Choroid plexus epithelial cell (primary cell): Measurements from ENCODE around the gene BRD4.

ENCODE experiments used
- DNase-seq: peaks from one replicate; pipeline ENCODE4 v3.0.0-alpha.2; 2010; ENCODE audit warnings: low read depth
- H3K4me3 ChIP-seq: 2 replicates; pipeline ENCODE4 v1.5.1; 2011; ENCODE audit warnings: low read depth, mild to moderate bottlenecking, control low read depth, low read length, moderate library complexity
- TF ChIP-seq, protein P1 (sequence below): conservative IDR thresholded peaks from 2 replicates; pipeline ENCODE4 v1.5.1; 2011; ENCODE audit warnings: low read depth, mild to moderate bottlenecking, control low read depth, inconsistent platforms, low read length, moderate library complexity

Gene BRD4

DNA sequence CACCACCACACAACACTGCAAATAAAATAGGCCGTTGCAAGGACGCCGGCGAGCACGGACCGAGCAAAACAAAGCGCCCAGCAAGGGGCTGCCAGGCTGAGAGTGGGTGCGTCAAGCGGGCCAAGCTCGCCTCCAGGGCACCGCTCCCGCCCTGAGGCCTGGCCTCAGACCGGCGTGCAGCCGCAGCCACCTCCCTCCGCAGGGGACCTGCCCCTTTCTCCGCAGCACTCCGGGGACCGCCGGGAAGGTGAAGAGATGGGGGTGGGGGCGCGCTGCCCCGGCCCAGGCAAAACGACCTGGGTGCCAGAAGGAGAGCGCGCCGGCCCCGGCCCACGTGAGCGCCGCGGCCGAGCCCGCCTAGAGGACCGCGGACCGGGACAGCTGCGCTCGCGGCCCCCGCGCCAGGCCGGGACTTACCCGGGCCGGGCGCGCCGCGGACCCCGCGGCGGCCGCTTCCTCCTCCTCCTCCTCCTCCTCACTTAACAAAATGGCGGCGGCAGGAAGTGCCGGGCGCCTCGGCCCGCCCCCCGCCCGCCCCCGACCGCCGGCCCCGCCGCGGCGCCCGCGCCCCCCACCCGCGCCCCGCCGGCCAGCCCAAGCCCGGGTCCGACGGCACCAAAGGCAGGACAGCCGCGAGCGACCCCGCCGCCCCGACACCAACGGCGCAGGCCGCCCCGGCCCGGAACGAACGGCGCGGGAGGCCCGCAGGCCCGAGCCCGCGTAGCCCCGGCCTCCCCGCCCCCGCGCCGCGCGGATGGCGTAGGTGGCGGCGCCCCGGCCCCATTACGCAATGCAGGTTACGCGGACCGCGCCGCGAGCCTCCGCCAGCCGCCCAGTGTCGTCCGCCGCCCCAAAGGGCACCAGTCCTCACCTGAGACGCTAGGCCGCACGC, 674 bp downstream of the BRD4 start:
- TF ChIP-seq, protein P1, sequence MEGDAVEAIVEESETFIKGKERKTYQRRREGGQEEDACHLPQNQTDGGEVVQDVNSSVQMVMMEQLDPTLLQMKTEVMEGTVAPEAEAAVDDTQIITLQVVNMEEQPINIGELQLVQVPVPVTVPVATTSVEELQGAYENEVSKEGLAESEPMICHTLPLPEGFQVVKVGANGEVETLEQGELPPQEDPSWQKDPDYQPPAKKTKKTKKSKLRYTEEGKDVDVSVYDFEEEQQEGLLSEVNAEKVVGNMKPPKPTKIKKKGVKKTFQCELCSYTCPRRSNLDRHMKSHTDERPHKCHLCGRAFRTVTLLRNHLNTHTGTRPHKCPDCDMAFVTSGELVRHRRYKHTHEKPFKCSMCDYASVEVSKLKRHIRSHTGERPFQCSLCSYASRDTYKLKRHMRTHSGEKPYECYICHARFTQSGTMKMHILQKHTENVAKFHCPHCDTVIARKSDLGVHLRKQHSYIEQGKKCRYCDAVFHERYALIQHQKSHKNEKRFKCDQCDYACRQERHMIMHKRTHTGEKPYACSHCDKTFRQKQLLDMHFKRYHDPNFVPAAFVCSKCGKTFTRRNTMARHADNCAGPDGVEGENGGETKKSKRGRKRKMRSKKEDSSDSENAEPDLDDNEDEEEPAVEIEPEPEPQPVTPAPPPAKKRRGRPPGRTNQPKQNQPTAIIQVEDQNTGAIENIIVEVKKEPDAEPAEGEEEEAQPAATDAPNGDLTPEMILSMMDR = no peak
- H3K4me3 ChIP-seq = peak overlapping the region; percentile 97
- DNase-seq = peak; percentile 39

DNA sequence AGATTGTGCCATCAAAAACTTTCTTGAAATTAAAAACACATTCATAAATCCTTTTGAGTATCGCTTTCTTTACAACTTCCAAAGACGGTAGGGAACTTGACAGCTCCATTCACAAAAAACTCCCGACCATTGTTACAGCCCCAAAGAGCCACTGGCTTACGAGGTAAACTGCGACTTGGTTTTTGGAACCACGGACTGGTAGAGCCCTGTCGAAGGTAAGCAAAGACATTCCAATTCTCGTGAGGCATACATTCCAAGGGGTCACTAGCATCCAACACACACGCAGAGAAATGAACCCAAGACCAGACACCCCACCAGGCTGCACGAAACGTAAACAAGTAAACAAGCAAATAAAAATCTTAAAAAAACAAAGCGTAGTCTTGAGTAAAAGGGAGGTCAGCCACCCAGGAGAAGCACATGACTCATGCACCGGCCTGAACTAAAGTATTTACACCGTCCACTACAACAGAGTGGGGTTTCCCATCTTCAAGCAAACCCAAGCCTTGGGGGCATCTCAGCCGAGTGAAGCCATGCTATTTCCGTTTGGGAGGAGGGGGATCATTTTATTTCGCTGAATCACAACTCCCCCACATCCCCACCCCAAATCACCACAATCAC, 1.4 kb downstream of the BRD4 start:
- peak; percentile 85 for DNase-seq
- H3K4me3 ChIP-seq = peak overlapping the region; percentile 97

DNA sequence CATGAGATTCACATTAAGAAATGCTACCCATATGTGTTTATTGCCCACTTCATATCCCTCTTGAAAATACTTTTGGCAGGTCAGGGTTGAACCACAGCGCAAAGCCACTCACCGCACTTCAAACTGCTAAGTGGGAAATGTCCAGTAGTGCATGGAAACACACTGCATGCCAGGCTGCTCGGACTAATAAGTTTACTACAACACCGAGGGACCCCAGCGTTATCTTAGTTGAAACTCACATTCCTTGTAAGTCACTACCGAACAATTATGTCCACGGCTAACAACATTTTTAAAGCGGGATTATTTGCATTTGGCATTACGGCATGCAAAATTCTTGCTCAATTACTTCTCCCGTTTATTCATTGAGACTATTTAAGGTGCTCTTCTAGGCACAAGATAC, 4.0 kb downstream of the BRD4 start:
- DNase-seq = no peak
- TF ChIP-seq, protein P1 = no peak
- H3K4me3 ChIP-seq = no peak overlapping the region

More for the DNA sequence above, 1.4 kb downstream of the BRD4 start:
- TF ChIP-seq, protein P1 = no peak

DNA sequence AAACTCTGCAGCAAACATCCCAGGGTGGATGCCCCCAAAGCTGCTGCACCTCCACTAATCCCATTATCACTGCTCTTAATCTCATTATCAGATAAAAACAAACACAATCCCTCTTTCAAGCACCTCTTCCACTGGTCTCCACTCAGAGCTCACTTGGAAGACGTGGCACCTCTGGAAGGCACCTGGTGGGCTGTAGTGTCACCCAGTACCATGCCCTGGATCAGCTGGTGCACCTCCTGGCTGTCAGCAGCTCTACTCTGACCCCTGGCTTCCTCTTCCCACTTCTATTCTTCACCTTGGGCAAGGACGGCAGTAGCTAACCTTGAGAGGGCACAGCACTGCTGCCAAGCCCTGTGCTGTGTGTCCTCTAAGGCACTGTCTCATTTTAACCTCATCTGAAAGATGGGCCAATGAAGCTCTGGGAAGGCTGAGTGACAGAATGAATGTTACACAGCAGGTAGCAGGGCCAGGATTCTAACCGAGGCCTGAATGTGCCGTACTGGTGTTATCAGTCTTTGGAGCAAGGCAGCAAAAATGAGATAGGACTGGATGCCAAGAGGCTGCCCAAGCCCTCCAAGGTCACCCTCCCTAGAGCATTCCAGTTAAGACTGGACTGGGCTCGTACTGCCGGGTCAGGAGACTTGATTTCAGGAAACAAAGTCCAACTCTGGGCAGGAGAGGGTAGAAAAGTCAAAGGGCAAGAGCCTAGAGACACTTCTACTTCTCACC, 7.4 kb downstream of the BRD4 start:
- no peak for DNase-seq
- TF ChIP-seq, protein P1 = peak; percentile 4
- no peak overlapping the region for H3K4me3 ChIP-seq

DNA sequence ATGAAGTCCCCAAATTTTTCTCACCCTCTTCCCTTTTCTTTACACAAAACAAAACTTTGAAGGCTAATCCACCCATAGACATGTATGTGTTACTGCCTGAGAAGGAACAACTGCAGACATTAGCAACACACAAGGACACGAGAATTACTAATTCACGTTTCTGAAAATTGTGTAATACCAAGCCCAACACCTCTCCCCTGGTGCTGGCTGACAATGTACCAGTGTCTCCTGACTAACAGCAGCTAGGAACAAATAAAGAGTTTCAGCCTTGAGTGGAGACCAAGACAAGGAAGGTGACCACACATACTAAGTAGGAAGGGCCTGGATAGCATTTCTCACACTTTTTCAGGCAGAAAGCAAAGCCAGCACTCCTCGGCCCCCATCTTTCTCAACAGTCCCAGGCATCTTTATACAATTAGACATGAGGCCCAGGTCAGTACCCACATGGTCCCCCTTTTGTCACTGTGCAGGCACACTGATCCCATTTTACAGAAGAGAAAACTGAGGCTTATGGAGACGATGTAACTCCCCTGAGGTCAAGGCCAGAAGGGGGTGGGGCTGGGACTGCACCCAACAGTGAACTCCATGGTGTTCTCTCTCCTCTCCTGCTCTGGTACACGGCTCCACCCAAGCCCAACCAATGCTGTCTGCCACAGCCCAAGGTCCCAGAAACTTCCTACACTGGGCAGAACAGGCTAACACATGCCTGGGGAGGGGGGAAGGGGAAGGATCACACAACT, 8.7 kb downstream of the BRD4 start:
- DNase-seq = peak; percentile 68
- TF ChIP-seq, protein P1 = no peak
- H3K4me3 ChIP-seq = no peak overlapping the region

DNA sequence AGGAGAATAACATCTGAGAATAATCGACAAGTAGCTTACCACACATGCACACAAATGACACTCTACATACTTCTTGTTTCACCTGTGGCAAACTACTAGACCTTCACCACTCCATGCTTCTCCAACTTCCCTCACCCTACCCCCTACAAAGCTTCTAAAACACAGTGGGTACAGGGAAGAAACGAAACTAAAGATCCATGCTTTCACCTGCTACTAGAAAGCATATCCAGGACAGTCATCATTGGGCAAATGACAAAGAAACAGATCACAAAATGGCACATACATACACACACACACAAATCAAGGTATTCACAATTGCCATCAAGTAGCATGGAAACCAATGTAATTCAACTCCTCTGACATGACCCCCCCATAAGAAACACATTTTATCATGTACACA, 10.6 kb downstream of the BRD4 start:
- DNase-seq = no peak
- TF ChIP-seq, protein P1 = no peak
- no peak overlapping the region for H3K4me3 ChIP-seq
